ENCODE results near the gene TOMT.
"Not testable (repeated sequence)": the region's sequence is repeated elsewhere in the genome, so short reads cannot be mapped to it uniquely, and the experiment has no call there.

DNA sequence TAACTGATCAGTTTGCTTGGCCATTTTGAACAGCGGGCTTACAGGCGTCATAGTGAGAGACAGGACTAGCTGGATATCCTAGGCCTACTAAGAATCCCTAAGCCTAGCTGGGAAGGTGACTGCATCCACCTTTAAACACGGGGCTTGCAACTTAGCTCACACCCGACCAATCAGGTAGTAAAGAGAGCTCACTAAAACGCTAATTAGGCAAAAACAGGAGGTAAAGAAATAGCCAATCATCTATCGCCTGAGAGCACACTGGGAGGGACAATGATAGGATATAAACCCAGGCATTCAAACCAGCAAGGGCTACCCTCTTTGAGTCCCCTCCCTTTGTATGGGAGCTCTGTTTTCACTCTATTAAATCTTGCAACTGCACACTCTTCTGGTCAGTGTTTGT is 48.1 kb downstream of the TOMT start:
- not testable (repeated sequence) for TF ChIP-seq POLR2AphosphoS5, POLR2A (IDR thresholded peaks at IDR 0.05)
